Activated CD4-positive, alpha-beta T cell treated with anti-CD3 and anti-CD28 coated beads, Interleukin-2, amount 50 U/mL, for 16 hours (primary cell): ENCODE results near the gene SCNN1A.
A peak's percentile ranks its signal among the peaks of the same experiment; 100 is the strongest.
"Not testable (repeated sequence)": the region's sequence is repeated elsewhere in the genome, so short reads cannot be mapped to it uniquely, and the experiment has no call there.

Experiments
- DNase-seq: peaks from one replicate; pipeline ENCODE4 v3.0.0-alpha.2; 2020

The SCNN1A gene

GRCh38 chr12:6346235-6346832, 29.0 kb downstream of the SCNN1A start:
- DNase-seq, result no peak

GRCh38 chr12:6345319-6346091, 29.9 kb downstream of the SCNN1A start:
- peak; percentile 66 for DNase-seq

DNA sequence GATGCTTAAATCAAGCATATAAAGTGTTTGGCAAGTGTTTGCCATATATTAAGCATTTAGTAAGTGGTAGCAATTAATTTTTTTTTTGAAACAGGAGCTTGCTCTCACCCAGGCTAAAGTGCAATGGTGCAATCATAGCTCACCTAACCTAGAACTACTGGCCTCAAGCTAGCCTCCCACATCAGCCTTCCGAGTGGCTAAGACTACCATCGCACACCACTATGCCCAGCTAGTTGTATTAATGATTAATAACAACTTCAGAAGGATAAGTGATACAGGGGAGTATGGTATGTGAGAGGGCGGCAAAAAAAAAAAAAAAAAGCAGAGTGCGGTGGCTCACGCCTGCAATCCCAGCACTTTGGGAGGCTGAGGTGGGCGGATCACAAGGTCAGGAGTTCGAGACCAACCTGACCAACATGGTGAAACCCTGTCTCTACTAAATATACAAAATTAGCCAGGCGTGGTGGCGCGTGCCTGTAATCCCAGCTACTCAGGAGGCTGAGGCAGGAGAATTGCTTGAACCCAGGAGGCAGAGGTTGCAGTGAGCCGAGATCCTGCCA, 31.2 kb downstream of the SCNN1A start:
- DNase-seq, result not testable (repeated sequence)

DNA sequence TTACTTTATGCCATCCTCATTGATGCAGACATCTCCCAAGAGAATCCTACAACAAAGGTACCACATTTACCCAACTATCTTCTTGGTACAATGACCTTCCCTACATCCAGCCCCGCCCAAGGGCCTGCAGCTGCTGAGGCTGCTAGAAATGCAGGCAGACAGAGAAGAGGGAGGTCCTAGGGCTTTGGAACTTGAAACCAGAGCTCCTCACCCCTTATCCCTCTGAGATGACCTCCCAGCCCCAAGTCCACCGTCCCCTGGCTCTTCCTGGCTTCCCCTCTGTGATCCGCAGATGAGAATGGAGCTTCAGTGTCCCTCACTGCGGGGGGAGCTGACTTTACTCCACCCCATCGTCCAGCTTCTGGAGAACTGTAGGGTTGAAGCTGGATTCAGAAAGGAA, 31.8 kb downstream of the SCNN1A start:
- no peak for DNase-seq

DNA sequence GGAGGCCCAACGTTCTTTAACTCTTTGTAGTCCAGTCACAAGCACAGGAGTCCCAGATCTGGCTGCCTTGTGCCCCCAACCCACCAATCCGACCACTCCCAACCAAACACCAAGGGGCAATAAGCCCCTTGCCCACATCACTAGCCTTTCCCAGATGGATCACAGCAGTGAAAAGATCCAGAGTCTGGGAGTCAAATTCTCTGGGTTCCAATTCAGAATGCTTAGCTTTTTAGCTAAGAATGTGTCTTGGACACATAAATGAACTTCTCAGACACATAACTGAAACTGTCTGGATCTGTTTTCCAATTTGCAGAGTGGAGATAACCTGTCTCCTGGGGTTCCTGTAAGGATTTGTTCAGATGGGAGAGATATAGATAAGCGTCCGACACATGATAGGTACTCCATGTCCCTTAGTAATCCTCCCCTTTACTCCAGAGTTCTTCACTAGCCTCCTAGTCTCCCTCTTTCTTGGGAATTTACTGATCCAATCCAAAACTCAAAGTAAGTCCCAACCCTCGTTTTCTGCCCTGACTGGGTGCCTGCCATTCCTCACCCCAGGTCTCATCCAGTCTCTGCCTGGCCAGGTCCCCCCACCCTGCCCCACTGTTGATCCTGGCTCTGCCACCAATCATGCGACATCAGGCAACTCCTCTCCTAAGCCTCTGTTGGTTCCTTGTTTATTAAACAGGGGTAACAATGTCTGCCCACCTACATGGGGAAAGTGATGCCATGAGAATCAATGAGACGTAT, 33.0 kb downstream of the SCNN1A start:
- DNase-seq, result no peak

- peak; percentile 68 for DNase-seq
Observed at GRCh38 chr12:6341417-6342139, 33.8 kb downstream of the SCNN1A start, which contains the start of gene TNFRSF1A. TSS of gene TNFRSF1A (minus strand) at chr12:6342076. CDS start at chr12:6341814, 262 bp downstream.

DNA sequence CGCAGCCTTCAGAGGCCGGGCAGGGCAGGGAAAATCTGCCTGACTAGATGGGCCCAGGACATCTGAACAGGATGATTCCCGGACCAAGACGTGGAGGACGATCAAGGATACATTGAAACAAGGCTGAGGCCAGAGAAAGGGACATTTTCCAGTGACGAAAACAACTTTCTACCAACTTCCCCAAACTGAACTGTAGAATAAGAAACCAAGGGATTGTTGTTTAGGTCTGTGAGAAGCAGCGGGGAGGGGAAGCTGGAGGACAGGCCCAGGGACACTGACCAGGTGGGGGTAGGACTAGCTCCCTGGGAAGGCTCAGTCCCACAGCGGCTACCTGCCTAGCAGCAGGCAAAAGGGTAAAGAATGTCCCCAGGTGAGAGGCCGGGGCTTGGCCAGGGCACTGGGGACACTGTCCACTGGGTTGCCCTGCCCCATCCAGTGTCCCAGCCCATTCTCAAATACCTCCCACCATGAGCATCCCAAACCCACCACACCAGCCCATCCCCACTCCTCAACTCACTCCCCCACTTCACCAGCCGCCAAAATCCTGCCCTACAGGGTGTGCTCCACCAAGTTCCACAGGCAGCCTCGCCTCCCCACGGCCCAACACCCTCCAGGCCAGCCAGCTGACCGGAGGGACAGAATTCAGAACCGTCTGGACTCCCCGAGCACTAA, 34.5 kb downstream of the SCNN1A start:
- DNase-seq, result no peak

DNA sequence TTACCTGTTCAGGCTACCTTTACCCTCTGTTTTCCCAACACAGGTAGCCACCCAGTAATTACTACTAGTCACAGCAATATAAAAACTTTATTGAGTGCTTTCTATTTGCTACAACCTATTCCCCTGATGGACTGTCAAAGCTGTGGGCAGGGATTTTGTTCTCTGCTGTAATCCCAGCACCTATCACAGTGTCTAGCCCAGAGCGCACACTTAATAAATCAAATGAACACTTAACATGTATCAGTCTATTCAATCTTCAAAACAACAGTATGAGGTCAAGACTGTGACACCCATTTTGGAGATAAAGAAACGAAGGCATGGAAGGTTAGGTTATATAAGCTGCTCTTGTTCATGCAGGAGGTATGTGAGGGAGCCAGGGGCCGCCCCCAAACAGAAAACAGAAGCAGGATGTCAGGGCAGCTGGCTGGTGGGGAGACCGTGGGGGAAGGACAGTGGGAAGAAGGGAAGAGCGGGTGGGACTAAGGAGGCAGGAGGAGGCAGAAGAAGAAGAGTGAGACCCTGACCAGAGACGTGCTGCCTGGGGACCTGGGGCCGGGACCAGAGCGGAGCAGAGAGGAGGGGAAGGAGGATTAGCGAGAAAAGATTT, 35.2 kb downstream of the SCNN1A start:
- DNase-seq, result no peak

DNA sequence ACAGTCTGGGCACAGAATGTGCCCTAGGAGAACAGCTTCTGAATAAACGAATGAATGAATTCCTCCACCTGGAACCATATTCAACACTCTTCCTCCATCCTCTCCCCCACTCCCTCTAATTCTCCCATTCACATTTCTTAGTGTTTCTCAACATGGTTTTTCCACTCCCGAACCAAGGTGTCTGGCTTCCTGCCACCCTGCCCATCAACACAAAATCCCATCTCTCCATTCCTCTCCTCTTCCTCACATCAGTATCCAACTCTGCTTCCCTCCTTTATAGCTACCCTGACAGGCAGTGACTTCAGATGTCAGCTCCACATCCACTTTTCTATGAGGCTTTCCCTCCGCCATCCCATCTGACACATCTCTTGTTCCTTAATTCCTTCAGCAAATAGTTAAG, 36.4 kb downstream of the SCNN1A start:
- DNase-seq, result no peak

DNA sequence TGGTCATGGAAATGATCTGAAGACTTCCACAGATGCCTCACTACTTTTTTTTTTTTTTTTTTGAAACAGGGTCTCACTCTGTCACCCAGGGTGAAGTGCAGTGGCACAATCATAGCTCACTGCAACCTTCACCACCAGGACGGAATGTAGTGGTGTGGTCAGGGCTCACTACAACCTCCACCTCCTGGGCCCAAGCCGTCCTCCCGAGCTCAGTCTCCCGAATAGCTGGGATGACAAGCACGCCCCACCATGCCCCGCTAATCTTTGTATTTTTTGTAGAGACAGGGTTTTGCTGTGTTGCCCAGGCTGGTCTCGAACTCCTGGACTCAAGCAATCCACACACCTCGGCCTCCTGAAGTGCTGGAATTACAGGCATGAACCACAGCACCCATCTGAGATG, 36.8 kb downstream of the SCNN1A start:
- DNase-seq, result not testable (repeated sequence)

DNA sequence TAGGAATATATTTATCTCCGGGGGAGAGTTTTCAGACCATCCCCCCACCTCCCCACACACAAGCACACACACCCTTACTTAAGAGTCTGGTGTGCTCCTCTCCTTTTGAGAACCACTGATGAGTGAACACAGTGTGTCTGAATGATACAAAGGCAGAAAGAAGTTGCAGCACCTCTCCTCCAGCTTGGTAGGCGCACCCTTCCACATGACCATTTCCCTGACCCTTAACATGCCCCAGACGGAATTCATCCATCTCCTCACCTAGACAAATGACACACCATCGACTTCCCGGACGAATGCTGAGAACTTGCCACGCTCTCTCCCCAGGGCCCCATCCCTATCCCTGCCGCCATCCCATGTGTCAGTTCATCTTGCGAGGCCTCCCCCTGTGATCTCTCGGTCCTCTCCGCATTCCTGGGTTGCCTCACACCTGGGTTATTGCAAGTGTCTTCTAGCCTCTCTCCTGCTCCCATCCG, 37.4 kb downstream of the SCNN1A start:
- no peak for DNase-seq

GRCh38 chr12:6336889-6337853, 38.2 kb downstream of the SCNN1A start:
- DNase-seq, result peak; percentile 80

- peak; percentile 77 for DNase-seq
Observed at GRCh38 chr12:6336079-6336888, 39.1 kb downstream of the SCNN1A start.

GRCh38 chr12:6335451-6336078, 39.8 kb downstream of the SCNN1A start:
- DNase-seq, result peak; percentile 92

DNA sequence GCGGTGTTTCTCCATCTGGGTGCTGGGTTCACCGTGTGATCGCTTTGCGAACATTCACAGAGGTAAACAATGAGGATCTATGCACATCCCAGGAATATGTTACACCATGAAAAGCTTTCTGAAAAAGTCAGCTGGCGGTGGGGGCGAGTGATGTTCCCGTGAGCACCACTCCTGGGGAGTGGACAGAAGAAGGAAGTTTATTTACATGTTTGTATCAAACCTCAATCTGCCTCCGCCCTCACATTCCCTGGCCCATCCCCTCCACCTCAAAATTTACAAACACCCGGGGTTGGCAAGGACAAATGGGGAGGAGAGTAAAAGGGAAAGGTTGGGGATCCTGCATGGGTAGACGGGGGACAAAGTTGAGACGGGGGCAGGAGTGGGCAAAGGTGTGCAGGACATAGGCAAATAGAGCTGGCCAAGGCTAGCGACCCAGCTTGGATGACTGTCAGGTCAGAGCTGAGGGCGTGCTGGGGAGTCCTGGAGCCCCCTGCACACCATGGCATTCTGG, 40.4 kb downstream of the SCNN1A start:
- no peak for DNase-seq

DNA sequence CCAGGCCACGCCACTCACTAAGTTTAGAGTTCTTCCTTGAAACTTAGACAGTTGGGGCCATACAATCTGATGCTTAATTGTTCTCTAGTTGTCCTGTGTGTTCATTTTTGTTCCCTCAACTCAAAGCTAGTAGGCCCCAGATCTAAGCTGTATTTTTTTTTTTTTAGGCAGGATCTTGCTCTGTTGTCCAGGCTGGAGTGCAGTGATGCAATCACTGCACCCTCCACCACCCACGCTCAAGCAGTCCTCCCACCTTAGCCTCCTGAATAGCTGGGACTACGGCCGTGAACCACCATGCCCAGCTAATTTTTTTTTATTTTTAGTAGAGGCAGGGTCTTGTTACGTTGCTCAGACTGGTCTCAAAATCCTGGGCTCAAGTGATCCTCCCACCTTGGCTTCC, 41.0 kb downstream of the SCNN1A start:
- DNase-seq, result no peak

DNA sequence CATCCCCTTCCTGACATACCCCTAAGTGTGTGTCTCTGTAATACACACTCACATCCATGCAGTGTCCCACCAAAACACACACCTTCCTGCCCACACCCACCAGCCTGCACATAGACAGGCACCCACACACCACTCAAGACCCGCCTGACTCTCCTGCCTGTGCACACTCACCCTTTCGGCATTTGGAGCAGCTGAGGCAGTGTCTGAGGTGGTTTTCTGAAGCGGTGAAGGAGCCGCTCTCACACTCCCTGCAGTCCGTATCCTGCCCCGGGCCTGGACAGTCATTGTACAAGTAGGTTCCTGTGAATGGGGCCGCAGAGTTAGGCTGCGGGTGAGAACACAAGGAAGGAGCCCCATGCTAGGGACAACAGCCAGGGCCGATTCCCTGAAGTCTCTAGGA, 41.8 kb downstream of the SCNN1A start:
- no peak for DNase-seq

- DNase-seq, result no peak
Observed at GRCh38 chr12:6333029-6333428, 42.3 kb downstream of the SCNN1A start.

DNA sequence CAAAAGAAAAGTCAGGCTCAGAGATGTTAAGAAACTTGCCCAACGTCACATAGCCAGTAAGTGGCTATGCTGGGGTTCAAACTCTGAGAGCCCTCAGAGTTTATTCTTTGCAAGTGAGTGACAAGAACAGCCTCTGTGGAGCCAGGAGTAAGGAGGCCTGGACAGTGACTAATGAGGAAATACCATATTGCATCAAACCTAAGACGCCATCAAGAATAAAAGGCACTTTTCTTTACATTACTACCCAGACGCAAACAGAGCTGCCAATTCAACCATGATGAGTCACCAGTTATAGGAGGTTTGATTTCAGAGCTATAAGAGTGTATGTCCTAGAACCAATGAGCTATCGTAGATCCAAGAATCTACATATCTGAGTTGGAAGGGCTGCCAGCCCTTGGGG, 42.9 kb downstream of the SCNN1A start:
- DNase-seq, result no peak
